GM12864 (cell line): Measurements from ENCODE around the gene ULK4.
"Not testable (repeated sequence)": the region's sequence is repeated elsewhere in the genome, so short reads cannot be mapped to it uniquely, and the experiment has no call there.

Experiments used
- DNase-seq: peaks from one replicate; pipeline ENCODE4 v3.0.0-alpha.2; 2011; ENCODE audit warnings: low read depth
- H3K4me3 ChIP-seq: 2 replicates; pipeline ENCODE4 v1.5.1; 2011; ENCODE audit warnings: mild to moderate bottlenecking, low read depth, low read length, control low read depth
- TF ChIP-seq, protein P1 (sequence below): IDR thresholded peaks from 2 replicates; pipeline ENCODE4 v1.5.1; 2011; ENCODE audit warnings: low read depth, mild to moderate bottlenecking, moderate library complexity, low read length, control low read depth, inconsistent platforms; ENCODE audit errors: missing control alignments

The ULK4 gene

DNA sequence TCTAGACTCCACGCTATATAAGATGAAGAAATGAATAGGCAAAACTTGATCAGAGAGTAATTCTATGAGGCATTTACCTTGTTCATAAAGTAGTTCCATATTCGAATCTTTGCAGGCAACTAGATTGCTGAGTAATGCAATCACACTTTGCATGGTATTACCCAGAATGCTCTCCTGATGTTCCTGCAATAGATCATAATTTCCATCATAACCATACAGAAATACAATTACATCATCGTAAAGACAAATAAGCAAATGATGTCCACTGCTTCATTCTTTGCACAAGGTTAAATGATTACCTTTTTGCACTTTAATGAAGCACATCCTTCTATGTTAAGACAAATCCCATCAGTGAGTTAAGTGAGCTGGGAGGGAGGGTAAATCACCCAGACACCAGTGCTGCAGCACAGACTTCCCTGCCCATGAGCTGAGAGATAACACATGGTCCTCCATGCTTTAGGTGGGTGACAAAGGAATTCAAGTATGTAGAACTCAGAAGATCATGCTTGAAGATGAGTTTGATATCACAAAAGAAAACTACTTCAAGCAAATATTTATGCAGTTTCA lies 395.9 kb downstream of the ULK4 start:
- TF ChIP-seq, protein P1, sequence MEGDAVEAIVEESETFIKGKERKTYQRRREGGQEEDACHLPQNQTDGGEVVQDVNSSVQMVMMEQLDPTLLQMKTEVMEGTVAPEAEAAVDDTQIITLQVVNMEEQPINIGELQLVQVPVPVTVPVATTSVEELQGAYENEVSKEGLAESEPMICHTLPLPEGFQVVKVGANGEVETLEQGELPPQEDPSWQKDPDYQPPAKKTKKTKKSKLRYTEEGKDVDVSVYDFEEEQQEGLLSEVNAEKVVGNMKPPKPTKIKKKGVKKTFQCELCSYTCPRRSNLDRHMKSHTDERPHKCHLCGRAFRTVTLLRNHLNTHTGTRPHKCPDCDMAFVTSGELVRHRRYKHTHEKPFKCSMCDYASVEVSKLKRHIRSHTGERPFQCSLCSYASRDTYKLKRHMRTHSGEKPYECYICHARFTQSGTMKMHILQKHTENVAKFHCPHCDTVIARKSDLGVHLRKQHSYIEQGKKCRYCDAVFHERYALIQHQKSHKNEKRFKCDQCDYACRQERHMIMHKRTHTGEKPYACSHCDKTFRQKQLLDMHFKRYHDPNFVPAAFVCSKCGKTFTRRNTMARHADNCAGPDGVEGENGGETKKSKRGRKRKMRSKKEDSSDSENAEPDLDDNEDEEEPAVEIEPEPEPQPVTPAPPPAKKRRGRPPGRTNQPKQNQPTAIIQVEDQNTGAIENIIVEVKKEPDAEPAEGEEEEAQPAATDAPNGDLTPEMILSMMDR, result no peak
- no peak for DNase-seq
- H3K4me3 ChIP-seq, result no peak overlapping the region

DNA sequence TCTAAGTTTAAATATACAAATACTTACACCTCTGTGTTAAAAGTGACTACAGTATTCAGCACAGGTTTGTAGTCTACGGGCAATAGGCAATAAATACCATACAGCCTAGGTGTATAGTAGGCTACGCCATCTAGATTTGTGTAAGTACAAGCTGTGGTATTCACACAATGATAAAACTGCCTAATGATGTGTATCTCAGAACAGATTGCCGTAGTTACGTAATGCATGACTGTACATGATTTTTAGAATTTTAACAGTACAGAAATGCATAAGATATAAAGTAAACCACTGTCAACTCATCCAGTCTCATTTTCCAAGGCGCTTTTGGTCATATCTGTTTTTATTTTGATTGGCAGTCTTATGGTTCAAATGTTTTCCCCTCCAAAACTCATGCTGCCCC lies 396.9 kb downstream of the ULK4 start:
- no peak for DNase-seq
- TF ChIP-seq, protein P1, result no peak
- H3K4me3 ChIP-seq, result no peak overlapping the region

DNA sequence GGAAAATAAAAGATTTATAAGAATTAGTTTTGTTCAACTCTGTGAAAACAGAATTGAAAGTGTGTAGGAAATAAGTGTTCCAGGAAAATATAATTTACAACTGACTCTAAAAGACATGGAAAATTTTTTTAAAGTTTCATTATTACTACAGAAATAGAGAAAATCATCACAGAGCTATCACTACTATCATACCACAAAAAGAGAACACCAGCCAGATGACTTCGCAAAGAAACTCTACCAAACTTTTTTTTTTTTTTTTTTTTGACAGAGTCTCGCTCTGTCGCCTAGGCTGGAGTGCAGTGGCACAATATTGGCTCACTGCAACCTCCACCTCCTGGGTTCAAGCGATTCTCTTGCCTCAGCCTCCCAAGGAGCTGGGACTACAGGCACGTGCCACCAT lies 405.7 kb downstream of the ULK4 start:
- DNase-seq, H3K4me3 ChIP-seq: not testable (repeated sequence)

GRCh38 chr3:41532976-41533375 lies 428.9 kb downstream of the ULK4 start:
- no peak overlapping the region for H3K4me3 ChIP-seq
- DNase-seq, result no peak
- TF ChIP-seq, protein P1, result no peak

DNA sequence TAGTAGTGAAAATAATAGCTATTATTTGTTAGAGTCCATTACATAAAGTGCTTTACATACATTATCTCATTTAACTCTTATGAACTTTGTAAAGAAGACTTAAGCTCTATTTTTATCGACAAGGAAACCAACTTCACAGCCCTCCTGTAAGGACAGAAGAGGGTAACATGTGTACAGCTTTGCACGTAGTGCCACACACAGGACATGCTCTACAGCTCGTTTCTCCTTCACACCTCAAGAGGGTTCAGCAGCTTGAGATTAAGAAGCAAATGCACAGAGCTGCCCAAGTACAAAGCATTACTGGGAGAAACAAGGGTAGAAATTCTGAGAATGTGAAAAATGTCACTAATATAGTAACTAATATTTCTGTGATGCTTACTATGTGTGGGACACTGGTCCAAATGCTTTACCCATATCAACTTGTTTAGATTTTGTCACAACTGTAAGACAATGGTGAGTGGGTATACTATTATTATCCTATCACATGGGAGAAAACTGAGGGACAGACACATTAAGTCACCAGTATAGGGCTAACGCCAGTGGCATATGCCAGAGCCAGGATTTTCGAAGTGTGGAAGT lies 434.8 kb downstream of the ULK4 start:
- TF ChIP-seq, protein P1, result no peak
- no peak overlapping the region for H3K4me3 ChIP-seq
- DNase-seq, result no peak

DNA sequence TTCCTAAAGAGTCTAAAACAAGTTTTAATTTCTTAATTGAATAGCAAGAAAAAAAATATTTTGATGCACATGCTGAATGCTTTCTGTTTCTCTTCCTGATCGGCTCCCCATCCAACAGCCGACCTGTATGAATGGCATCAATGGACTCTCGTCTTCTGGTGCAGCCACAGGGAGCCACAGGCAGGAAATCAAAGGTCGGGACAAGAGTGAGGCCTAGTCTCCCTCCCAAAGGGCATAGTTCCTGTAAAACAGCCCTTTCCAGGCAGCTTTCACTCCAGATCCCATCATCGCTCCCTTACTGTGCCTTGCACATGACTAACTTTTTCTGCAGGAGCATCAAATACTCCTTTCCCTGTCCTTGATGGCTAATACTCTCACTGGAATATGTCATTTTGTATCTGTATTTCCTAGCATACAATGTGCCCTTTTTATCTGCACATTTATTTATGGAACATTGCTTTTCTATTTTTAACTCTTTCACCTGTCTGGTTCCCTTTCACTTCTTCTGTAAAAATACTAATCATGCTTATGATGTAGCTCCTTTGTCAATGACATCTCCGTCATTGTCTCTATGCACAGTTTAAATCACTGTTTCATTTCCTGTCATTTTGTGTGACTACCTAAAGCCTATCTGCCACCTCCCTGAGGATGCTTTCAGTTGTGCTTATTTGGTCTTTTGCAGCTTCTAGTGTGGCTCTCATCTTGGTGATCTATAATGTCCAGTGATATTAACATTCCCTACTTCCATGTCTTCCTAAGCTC lies 436.4 kb downstream of the ULK4 start:
- TF ChIP-seq, protein P1, result no peak
- no peak for DNase-seq
- no peak overlapping the region for H3K4me3 ChIP-seq

DNA sequence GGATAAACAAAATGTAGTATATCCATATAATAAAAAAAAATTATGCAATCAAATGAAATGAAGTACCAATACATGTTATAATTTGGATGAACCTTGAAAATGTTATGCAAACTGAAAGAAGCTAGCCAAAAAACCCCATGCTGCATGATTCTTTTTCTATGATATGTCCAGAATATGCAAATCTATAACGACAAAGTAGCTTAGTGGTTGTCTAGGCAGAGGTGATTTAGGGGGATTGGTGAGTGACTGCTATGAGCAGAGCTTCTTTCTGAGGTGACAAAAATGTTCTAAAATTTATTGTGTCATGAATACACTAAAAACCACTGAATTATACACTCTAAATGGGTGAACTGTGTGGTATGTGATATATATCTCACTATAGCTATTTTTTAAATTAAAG lies 438.0 kb downstream of the ULK4 start:
- H3K4me3 ChIP-seq, result no peak overlapping the region
- TF ChIP-seq, protein P1, result no peak
- DNase-seq, result no peak
